Muscle layer of duodenum (tissue), 2 donors: Measurements from ENCODE around the gene SPIRE2.
"Not testable (repeated sequence)": the region's sequence is repeated elsewhere in the genome, so short reads cannot be mapped to it uniquely, and the experiment has no call there.

Source experiments
- H3K27ac ChIP-seq: one replicate; pipeline ENCODE4 v1.7.0; 2013; ENCODE audit warnings: mild to moderate bottlenecking, low read length
- H3K27me3 ChIP-seq: one replicate; pipeline ENCODE4 v1.7.0; 2013; ENCODE audit warnings: low read depth, mild to moderate bottlenecking, control low read depth, low read length
- H3K36me3 ChIP-seq, 2 donors: one replicate each; pipeline ENCODE4 v1.7.0; 2013; ENCODE audit warnings: low read length in 2 of 2, control low read depth in 1 of 2, mild to moderate bottlenecking in 1 of 2; ENCODE audit not compliant: insufficient read depth in 2 of 2, control insufficient read depth in 1 of 2
- H3K4me1 ChIP-seq, 2 donors: one replicate each; pipeline ENCODE4 v1.7.0; 2013; ENCODE audit warnings: low read length in 2 of 2, mild to moderate bottlenecking in 2 of 2, control low read depth in 1 of 2, moderate library complexity in 1 of 2; ENCODE audit not compliant: insufficient read depth in 2 of 2, control insufficient read depth in 1 of 2
- H3K4me3 ChIP-seq, 2 donors: one replicate each; pipeline ENCODE4 v1.7.0; 2013; ENCODE audit warnings: low read length in 2 of 2, low read depth in 1 of 2, mild to moderate bottlenecking in 1 of 2
- H3K9me3 ChIP-seq, 2 donors: one replicate each; pipeline ENCODE4 v1.7.0; 2013; ENCODE audit warnings: low read length in 2 of 2, control low read depth in 1 of 2, mild to moderate bottlenecking in 1 of 2; ENCODE audit not compliant: control insufficient read depth in 1 of 2
- donor health status: healthy.

The SPIRE2 gene

DNA sequence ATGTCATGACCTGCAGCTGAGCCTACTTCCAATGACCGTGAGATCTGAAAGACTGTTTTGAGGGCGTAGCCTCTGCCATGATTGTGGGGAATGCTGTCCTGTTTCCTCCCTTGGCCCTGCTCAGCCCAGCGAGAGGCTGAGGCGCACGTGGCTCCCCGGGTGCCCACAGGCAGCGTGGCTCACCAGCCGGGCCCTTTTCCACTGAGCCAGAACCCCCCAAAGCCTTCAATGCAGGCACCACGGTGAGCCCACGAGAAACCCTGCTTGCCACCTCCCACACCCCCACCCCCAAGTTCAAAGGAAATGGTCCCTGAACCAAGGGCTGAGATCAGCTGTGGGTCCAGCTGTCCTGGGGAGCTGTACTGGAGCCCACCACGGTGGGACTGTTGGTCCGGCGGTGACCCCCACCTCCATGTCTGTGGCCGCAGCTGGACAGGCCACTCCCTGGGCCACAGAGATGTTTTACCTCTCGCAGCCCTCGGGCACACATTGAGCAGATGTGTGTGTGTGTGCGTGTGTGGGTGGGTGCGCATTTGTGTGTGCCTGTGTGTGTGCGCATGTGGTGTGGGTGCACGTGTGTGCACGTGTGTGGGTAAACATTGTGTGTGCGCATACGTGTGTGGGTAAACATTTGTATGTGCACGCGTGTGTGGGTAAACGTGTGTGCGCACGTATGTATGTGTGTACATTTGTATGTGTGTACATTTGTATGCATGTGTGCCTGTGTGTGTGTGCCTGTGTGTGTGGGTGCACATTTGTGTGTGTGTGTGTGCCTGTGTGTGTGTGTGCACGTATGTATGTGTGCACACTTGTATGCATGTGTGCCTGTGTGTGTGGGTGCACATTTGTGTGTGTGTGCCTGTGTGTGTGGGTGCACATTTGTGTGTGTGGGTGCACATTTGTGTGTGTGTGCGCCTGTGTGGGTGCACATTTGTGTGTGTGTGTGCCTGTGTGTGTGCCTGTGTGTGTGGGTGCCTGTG is 85.4 kb downstream of the SPIRE2 start:
- H3K9me3 ChIP-seq: no peaks in the 10 kb centered on the region
- peaks cover 0 to 17% of the 10 kb centered on the region in 2 donors for H3K4me1 ChIP-seq
- H3K27me3 ChIP-seq: peaks cover 3% of the 10 kb centered on the region
- H3K27ac ChIP-seq: no peak overlapping the region
- peaks cover 12 to 26% of the 10 kb centered on the region in 2 donors for H3K36me3 ChIP-seq
- no peak overlapping the region for H3K4me3 ChIP-seq

DNA sequence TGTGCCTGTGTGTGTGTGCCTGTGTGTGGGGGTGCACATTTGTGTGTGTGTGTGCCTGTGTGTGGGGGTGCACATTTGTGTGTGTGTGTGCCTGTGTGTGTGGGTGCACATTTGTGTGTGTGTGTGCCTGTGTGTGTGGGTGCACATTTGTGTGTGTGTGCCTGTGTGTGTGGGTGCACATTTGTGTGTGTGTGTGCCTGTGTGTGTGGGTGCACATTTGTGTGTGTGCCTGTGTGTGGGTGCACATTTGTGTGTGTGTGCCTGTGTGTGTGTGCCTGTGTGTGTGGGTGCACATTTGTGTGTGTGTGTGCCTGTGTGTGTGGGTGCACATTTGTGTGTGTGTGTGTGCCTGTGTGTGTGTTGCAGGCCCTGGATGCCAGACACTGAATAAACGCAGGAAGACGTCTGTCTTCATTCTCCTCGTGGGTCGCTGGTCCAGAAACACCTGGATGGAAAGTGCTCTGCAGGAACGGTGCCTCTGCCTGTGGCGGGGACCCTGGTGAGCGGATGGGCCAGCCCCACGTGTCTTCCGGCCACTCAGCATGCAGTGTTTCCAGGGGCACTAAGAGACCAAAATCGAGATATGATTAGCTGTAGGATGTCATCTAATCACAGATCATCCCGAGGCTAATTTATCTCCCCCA is 86.5 kb downstream of the SPIRE2 start:
- Histone ChIP-seq H3K4me1 (peaks cover 0 to 20% of the 10 kb centered on the region in 2 donors), H3K36me3 (peaks cover 9 to 19% of the 10 kb centered on the region in 2 donors)
- H3K27ac ChIP-seq, H3K4me3 ChIP-seq, H3K27me3 ChIP-seq, H3K9me3 ChIP-seq: not testable (repeated sequence)

- peaks cover 0 to 16% of the 10 kb centered on the region in 2 donors for H3K4me1 ChIP-seq
- no peak overlapping the region for H3K4me3 ChIP-seq
- H3K27ac ChIP-seq: no peak overlapping the region
- peaks cover 9% of the 10 kb centered on the region for H3K27me3 ChIP-seq
- no peaks in the 10 kb centered on the region for H3K9me3 ChIP-seq
- peaks cover 8 to 16% of the 10 kb centered on the region in 2 donors for H3K36me3 ChIP-seq
These were observed 87.3 kb downstream of the SPIRE2 start for GRCh38 chr16:89915303-89916232.

GRCh38 chr16:89917773-89918452 is 89.6 kb downstream of the SPIRE2 start:
- no peak overlapping the region for H3K27ac ChIP-seq

GRCh38 chr16:89918453-89919347 is 90.4 kb downstream of the SPIRE2 start, which contains the start of gene MC1R:
Gene MC1R (plus strand): TSS chr16:89918862. CDS start chr16:89919259, 397 bp downstream.
- H3K9me3 ChIP-seq: no peaks in the 10 kb centered on the region
- no peaks in the 10 kb centered on the region for H3K36me3 ChIP-seq
- peaks cover 9% of the 10 kb centered on the region for H3K27me3 ChIP-seq
- H3K27ac ChIP-seq: no peak within 1 kb of the TSS
- peaks cover 3 to 36% of the 10 kb centered on the region in 2 donors for H3K4me1 ChIP-seq
- H3K4me3 ChIP-seq: peak within 1 kb of the TSS; percentile 33 to 51

More at GRCh38 chr16:89917773-89918452, 89.6 kb downstream of the SPIRE2 start:
- Histone ChIP-seq H3K4me3 (peak overlapping the region; percentile 33 to 51), H3K9me3 (no peaks in the 10 kb centered on the region), H3K4me1 (peaks cover 3 to 30% of the 10 kb centered on the region in 2 donors), H3K36me3 (peaks cover 0 to 3% of the 10 kb centered on the region in 2 donors), H3K27me3 (peaks cover 9% of the 10 kb centered on the region)

GRCh38 chr16:89919535-89920406 is 91.5 kb downstream of the SPIRE2 start:
- Histone ChIP-seq H3K27ac (no peak overlapping the region), H3K9me3 (no peaks in the 10 kb centered on the region), H3K4me3 (no peak overlapping the region), H3K27me3 (peaks cover 14% of the 10 kb centered on the region), H3K36me3 (no peaks in the 10 kb centered on the region), H3K4me1 (peaks cover 3 to 42% of the 10 kb centered on the region in 2 donors)

DNA sequence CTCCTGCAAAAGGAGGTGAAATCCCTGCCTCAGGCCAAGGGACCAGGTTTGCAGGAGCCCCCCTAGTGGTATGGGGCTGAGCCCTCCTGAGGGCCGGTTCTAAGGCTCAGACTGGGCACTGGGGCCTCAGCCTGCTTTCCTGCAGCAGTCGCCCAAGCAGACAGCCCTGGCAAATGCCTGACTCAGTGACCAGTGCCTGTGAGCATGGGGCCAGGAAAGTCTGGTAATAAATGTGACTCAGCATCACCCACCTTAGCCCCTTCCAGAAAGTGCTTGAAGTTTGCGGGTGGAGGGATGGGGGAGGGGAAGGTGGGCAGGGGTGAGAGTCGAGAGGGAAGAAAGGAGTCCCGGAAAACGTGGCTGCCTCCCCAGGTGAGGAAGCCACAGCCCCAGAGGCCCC is 92.4 kb downstream of the SPIRE2 start:
- Histone ChIP-seq H3K9me3 (no peaks in the 10 kb centered on the region), H3K27me3 (peaks cover 14% of the 10 kb centered on the region), H3K27ac (no peak overlapping the region), H3K4me3 (no peak overlapping the region), H3K36me3 (no peaks in the 10 kb centered on the region), H3K4me1 (peaks cover 3 to 47% of the 10 kb centered on the region in 2 donors)
